ENCODE measurements around the gene SARNP.

SARNP gene

GRCh38 chr12:55719371-55719770 is 98.2 kb downstream of the SARNP start:
- no peak for TF ChIP-seq RAD21 (IDR thresholded peaks at IDR 0.05; ENCODE audit: low read depth)
- TF ChIP-seq TCF12 (IDR thresholded peaks at IDR 0.05; ENCODE audit: low read depth): no peak
- TF ChIP-seq NFIC (IDR thresholded peaks at IDR 0.05): no peak
- TF ChIP-seq YY1 (IDR thresholded peaks at IDR 0.05; ENCODE audit: low read depth): no peak
- no peak for TF ChIP-seq CREB1 (IDR thresholded peaks at IDR 0.05; ENCODE audit: low read depth)
- no peak for TF ChIP-seq EP300 (IDR thresholded peaks at IDR 0.05; ENCODE audit: borderline replicate concordance)
- TF ChIP-seq MAX (IDR thresholded peaks at IDR 0.05): no peak
- TF ChIP-seq CEBPB (IDR thresholded peaks at IDR 0.05): no peak
- TF ChIP-seq FOXM1 (IDR thresholded peaks at IDR 0.05; ENCODE audit: borderline replicate concordance, low read depth): no peak

GRCh38 chr12:55718624-55719275 is 98.8 kb downstream of the SARNP start:
- TF ChIP-seq TEAD4 (IDR thresholded peaks at IDR 0.05): no peak
- TF ChIP-seq MAX (IDR thresholded peaks at IDR 0.05): no peak
- no peak for TF ChIP-seq CEBPB (IDR thresholded peaks at IDR 0.05)
- TF ChIP-seq TAF1 (IDR thresholded peaks at IDR 0.05; ENCODE audit: low read depth): no peak
- TF ChIP-seq TCF12 (IDR thresholded peaks at IDR 0.05; ENCODE audit: low read depth): no peak
- no peak for TF ChIP-seq ZBTB7A (IDR thresholded peaks at IDR 0.05; ENCODE audit: low read depth)
- no peak for TF ChIP-seq REST (IDR thresholded peaks at IDR 0.05; ENCODE audit: low read depth)

GRCh38 chr12:55718015-55718414 is 99.5 kb downstream of the SARNP start:
- TF ChIP-seq EP300 (IDR thresholded peaks at IDR 0.05; ENCODE audit: borderline replicate concordance) (no peak), TEAD4 (IDR thresholded peaks at IDR 0.05) (0 out of 2 replicates have a peak, but pooled peaks have one; percentile 30), REST (IDR thresholded peaks at IDR 0.05; ENCODE audit: low read depth) (no peak), EGR1 (IDR thresholded peaks at IDR 0.05) (peak; percentile 61; the same call in 1 of the 2 replicates), USF1 (IDR thresholded peaks at IDR 0.05) (no peak), NFIC (IDR thresholded peaks at IDR 0.05) (no peak), MAX (IDR thresholded peaks at IDR 0.05) (no peak), TCF12 (IDR thresholded peaks at IDR 0.05; ENCODE audit: low read depth) (no peak), CREB1 (IDR thresholded peaks at IDR 0.05; ENCODE audit: low read depth) (no peak)

- TF ChIP-seq RAD21 (IDR thresholded peaks at IDR 0.05; ENCODE audit: low read depth): no peak
- no peak for TF ChIP-seq EGR1 (IDR thresholded peaks at IDR 0.05)
- TF ChIP-seq CREB1 (IDR thresholded peaks at IDR 0.05; ENCODE audit: low read depth): no peak
- TF ChIP-seq YY1 (IDR thresholded peaks at IDR 0.05; ENCODE audit: low read depth): no peak
- no peak for TF ChIP-seq TEAD4 (IDR thresholded peaks at IDR 0.05)
- TF ChIP-seq FOXM1 (IDR thresholded peaks at IDR 0.05; ENCODE audit: borderline replicate concordance, low read depth): no peak
- no peak for TF ChIP-seq TCF12 (IDR thresholded peaks at IDR 0.05; ENCODE audit: low read depth)
- TF ChIP-seq USF1 (IDR thresholded peaks at IDR 0.05): no peak
- no peak for TF ChIP-seq ZBTB7A (IDR thresholded peaks at IDR 0.05; ENCODE audit: low read depth)
- no peak for TF ChIP-seq MAX (IDR thresholded peaks at IDR 0.05)
- no peak for TF ChIP-seq REST (IDR thresholded peaks at IDR 0.05; ENCODE audit: low read depth)
- no peak for TF ChIP-seq NFIC (IDR thresholded peaks at IDR 0.05)
- TF ChIP-seq TAF1 (IDR thresholded peaks at IDR 0.05; ENCODE audit: low read depth): no peak
- no peak for TF ChIP-seq EP300 (IDR thresholded peaks at IDR 0.05; ENCODE audit: borderline replicate concordance)
- no peak for TF ChIP-seq CEBPB (IDR thresholded peaks at IDR 0.05)
These were observed 100.2 kb downstream of the SARNP start for GRCh38 chr12:55717011-55718007.

Measured in Ishikawa (cell line).